ENCODE measurements around the gene COPG1.

DNA sequence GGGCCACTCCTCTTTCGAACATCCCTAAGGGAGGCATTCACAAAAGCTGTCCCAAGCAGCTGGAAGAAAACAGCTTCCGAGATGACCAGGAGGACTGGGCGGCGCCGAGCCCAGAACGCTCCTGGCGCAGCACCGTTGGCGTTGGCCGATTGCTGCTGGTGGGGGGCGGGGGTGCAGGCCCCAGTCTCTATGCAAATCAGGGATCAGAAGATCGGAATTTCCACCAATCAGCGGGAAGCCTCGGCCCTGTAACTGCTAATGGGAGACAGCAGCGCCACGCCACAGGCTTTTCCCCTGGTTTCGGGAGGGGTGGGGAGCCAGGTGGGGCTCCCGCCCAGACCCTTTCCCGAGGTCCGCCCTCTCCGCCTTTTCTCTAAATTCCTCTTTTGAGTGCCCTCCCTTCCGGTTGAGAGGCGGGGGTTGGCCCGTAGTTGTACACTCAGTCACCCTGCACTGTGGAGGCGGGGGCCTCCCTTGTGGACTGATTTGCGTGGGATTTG lies 56.2 kb downstream of the COPG1 start:
- TF ChIP-seq ZC3H10 (CRISPR knock-in tag; IDR thresholded peaks at IDR 0.05), result no peak
- no peak for TF ChIP-seq ZFP3 (CRISPR knock-in tag; IDR thresholded peaks at IDR 0.05)
- TF ChIP-seq ZNF565 (CRISPR knock-in tag; conservative IDR thresholded peaks at IDR 0.05; ENCODE audit: low read depth), result no peak
- no peak for TF ChIP-seq RARB (CRISPR knock-in tag; IDR thresholded peaks at IDR 0.05)
- no peak for TF ChIP-seq ZFP30 (CRISPR knock-in tag; IDR thresholded peaks at IDR 0.05)
- TF ChIP-seq ESRRG (CRISPR knock-in tag; IDR thresholded peaks at IDR 0.05), result no peak
- no peak for TF ChIP-seq PPARA (CRISPR knock-in tag; IDR thresholded peaks at IDR 0.05; ENCODE audit: borderline replicate concordance)
- no peak for TF ChIP-seq OSR1 (CRISPR knock-in tag; IDR thresholded peaks at IDR 0.05)
- no peak for TF ChIP-seq SNAI2 (CRISPR knock-in tag; IDR thresholded peaks at IDR 0.05)
- TF ChIP-seq, protein P1, sequence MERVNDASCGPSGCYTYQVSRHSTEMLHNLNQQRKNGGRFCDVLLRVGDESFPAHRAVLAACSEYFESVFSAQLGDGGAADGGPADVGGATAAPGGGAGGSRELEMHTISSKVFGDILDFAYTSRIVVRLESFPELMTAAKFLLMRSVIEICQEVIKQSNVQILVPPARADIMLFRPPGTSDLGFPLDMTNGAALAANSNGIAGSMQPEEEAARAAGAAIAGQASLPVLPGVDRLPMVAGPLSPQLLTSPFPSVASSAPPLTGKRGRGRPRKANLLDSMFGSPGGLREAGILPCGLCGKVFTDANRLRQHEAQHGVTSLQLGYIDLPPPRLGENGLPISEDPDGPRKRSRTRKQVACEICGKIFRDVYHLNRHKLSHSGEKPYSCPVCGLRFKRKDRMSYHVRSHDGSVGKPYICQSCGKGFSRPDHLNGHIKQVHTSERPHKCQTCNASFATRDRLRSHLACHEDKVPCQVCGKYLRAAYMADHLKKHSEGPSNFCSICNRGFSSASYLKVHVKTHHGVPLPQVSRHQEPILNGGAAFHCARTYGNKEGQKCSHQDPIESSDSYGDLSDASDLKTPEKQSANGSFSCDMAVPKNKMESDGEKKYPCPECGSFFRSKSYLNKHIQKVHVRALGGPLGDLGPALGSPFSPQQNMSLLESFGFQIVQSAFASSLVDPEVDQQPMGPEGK (CRISPR knock-in tag; IDR thresholded peaks at IDR 0.05; ENCODE audit: borderline replicate concordance), result no peak
- no peak for TF ChIP-seq ZNF8 (CRISPR knock-in tag; IDR thresholded peaks at IDR 0.05)
- TF ChIP-seq, protein P2, sequence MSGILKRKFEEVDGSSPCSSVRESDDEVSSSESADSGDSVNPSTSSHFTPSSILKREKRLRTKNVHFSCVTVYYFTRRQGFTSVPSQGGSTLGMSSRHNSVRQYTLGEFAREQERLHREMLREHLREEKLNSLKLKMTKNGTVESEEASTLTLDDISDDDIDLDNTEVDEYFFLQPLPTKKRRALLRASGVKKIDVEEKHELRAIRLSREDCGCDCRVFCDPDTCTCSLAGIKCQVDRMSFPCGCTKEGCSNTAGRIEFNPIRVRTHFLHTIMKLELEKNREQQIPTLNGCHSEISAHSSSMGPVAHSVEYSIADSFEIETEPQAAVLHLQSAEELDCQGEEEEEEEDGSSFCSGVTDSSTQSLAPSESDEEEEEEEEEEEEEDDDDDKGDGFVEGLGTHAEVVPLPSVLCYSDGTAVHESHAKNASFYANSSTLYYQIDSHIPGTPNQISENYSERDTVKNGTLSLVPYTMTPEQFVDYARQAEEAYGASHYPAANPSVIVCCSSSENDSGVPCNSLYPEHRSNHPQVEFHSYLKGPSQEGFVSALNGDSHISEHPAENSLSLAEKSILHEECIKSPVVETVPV (CRISPR knock-in tag; IDR thresholded peaks at IDR 0.05), result no peak
- TF ChIP-seq, protein P3, sequence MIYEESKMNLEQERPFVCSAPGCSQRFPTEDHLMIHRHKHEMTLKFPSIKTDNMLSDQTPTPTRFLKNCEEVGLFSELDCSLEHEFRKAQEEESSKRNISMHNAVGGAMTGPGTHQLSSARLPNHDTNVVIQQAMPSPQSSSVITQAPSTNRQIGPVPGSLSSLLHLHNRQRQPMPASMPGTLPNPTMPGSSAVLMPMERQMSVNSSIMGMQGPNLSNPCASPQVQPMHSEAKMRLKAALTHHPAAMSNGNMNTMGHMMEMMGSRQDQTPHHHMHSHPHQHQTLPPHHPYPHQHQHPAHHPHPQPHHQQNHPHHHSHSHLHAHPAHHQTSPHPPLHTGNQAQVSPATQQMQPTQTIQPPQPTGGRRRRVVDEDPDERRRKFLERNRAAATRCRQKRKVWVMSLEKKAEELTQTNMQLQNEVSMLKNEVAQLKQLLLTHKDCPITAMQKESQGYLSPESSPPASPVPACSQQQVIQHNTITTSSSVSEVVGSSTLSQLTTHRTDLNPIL (CRISPR knock-in tag; IDR thresholded peaks at IDR 0.05; ENCODE audit: low read depth), result no peak

All from SK-N-SH treated with all-trans-retinoic acid at 6 μM for 48 hours (cell line).